GM18861 (cell line): ENCODE results near the gene RBM26.
"Not testable (repeated sequence)": the region's sequence is repeated elsewhere in the genome, so short reads cannot be mapped to it uniquely, and the experiment has no call there.

ENCODE experiments used
- ATAC-seq: cut with Tn5 transposase; IDR thresholded peaks from one replicate; pipeline ENCODE4 v1.9.1; 2021; ENCODE audit not compliant: unreplicated experiment

Gene RBM26

GRCh38 chr13:79282976-79283375, 123.1 kb downstream of the RBM26 start:
- no peak for ATAC-seq

- no peak for ATAC-seq
Measured at GRCh38 chr13:79282508-79282907, 123.5 kb downstream of the RBM26 start.

- ATAC-seq = no peak
Measured at GRCh38 chr13:79281339-79281747, 124.7 kb downstream of the RBM26 start.

- not testable (repeated sequence) for ATAC-seq
Measured at GRCh38 chr13:79279735-79280134, 126.3 kb downstream of the RBM26 start.

- ATAC-seq = no peak
Measured at GRCh38 chr13:79273045-79273444, 133.0 kb downstream of the RBM26 start.

- ATAC-seq = no peak
Measured at GRCh38 chr13:79271616-79272015, 134.4 kb downstream of the RBM26 start.

- ATAC-seq = no peak
Measured at GRCh38 chr13:79270859-79271258, 135.2 kb downstream of the RBM26 start.
